Measurements from ENCODE around the gene JMJD6. TPM values are rescaled to one million over a fixed set of nuclear protein-coding genes. Genes with fewer than 3 reads are reported as not detected.

JMJD6 gene
- total RNA-seq, 1 donor from 2014 or later, result 32.7 TPM

GRCh38 chr17:76695059-76695831 is 31.2 kb downstream of the JMJD6 start:
- Mint-ChIP-seq H3K4me1 (peaks cover 21% of the 10 kb centered on the region), H3K4me3 (no peak overlapping the region), H3K9me3 (no peaks in the 10 kb centered on the region), H3K27ac (no peak overlapping the region), H3K27me3 (no peaks in the 10 kb centered on the region), H3K36me3 (ENCODE audit: low read depth) (no peaks in the 10 kb centered on the region)
- ChIA-PET CTCF (no interaction called here), POLR2A (interaction anchor here (0.6 to 1.7 kb wide), 3 partner anchors 31 to 124 kb away, joined by 5 to 9 read pairs (median 6); partner anchors contain the start of genes JMJD6 and METTL23)
- intact Hi-C loops (cut with micrococcal nuclease), result no loop called here
- DNase-seq (no peak), ATAC-seq (ENCODE audit: low read depth) (no peak)
- TF ChIP-seq CTCF (IDR thresholded peaks at IDR 0.05), result no peak

DNA sequence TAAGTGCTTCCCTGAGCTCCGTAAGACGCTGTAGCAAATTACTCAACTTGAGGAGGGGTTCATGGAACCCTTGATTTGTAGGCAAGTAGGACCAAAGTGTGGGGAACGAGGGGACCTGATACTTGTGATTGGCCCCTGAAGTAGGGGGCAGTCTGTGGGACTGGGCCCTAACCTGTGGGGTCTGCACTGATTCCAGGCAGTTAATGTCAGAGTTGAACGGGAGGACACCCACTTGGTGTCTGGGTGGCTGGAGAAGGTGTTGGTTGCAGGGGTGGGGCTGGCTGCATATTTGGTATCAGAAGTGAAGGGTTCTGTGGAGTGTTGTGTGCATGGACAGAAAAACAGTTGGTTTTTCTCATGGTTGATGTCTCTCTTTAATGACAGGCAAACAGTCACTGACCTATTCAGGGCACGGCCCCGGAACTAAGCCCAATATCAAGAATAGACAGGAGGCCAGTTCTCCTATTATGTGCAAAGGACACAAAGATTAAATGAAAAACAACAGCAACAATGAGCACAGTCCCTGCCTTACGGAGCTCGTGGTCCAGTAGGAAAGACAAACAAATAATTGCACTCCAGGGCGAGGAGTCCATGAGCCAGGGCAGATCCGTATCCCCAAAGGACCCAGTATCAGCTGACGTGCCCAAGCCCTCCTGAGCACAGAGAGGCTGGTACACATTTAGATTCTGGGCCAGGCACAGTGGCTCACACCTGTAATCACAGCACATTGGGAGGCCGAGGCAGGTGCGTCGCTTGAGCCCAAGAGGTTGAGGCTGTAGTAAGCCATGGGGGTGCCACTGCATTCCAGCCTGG is 34.8 kb downstream of the JMJD6 start:
- no peak for TF ChIP-seq CTCF (IDR thresholded peaks at IDR 0.05)
- Mint-ChIP-seq H3K36me3 (ENCODE audit: low read depth) (no peaks in the 10 kb centered on the region), H3K27me3 (no peaks in the 10 kb centered on the region), H3K4me3 (no peak overlapping the region), H3K4me1 (peaks cover 8% of the 10 kb centered on the region), H3K27ac (no peak overlapping the region), H3K9me3 (no peaks in the 10 kb centered on the region)
- DNase-seq (no peak), ATAC-seq (ENCODE audit: low read depth) (no peak)
- ChIA-PET POLR2A (interaction anchor here (1.1 kb wide), 1 partner anchor 20 kb away, joined by 6 read pairs; no protein-coding TSS in a partner anchor), CTCF (no interaction called here)
- intact Hi-C loops (cut with micrococcal nuclease), result no loop called here

DNA sequence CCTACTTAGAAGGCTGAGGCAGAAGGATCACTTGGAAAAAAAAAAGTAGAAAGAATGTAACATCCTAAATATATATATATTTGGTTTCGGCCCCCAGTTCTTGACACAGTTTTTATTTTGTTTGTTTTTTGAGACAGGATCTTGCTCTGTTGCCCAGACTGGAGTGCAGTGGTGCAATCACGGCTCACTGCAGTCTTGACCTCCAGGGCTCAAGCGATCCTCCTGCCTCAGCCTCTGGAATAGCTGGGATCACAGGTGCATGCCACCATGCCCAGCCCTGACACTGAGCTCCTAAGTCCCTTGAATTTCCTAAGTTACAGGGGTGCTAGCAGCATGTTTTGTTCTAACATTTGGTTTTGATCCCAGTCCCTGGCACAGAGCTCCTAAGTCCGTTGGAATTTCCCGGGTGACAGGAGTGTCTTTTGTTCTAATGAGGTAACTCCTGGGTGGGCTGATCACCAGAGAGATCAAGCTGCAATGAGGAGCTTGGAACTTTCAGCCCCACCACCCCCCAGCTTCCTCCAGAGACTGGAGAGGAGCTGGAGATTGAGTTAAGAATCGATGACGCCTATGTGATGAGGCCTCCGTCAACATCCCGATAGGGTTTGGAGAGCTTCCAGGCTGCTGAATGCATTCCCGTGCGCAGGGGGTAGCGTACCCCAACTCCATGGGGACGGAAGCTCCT is 35.7 kb downstream of the JMJD6 start:
- ChIA-PET POLR2A (interaction anchor here (1.1 kb wide), 1 partner anchor 19 kb away, joined by 6 read pairs; no protein-coding TSS in a partner anchor), CTCF (interaction anchor here (0.7 kb wide), 1 partner anchor 9 kb away, joined by 3 read pairs; no protein-coding TSS in a partner anchor)
- TF ChIP-seq CTCF (IDR thresholded peaks at IDR 0.05), result no peak
- Mint-ChIP-seq H3K27me3 (no peaks in the 10 kb centered on the region), H3K36me3 (ENCODE audit: low read depth) (no peaks in the 10 kb centered on the region), H3K9me3 (no peaks in the 10 kb centered on the region), H3K4me3 (no peak overlapping the region), H3K4me1 (peaks cover 4% of the 10 kb centered on the region), H3K27ac (no peak overlapping the region)
- DNase-seq (no peak), ATAC-seq (ENCODE audit: low read depth) (no peak)
- intact Hi-C loops (cut with micrococcal nuclease), result no loop called here

DNA sequence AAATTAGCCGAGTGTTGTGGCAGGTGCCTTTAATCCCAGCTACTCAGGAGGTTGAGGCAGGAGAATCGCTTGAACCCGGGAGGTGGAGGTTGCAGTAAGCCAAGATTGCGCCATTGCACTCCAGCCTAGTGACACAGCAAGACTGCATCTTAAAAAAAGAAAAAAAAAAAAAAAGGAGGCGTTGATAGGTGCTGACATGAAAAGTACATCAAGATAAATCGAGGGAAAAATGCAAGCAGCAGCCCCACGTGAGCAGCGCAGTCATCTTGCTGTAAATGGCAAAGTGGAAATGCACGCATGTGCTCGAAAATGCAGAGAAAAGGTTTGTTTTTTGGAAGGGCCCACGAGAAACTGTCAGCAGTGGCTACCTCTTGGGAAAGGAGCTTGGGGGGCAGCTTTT is 36.5 kb downstream of the JMJD6 start:
- TF ChIP-seq CTCF (IDR thresholded peaks at IDR 0.05), result no peak
- DNase-seq (no peak), ATAC-seq (ENCODE audit: low read depth) (no peak)
- H3K27me3 Mint-ChIP-seq, result no peaks in the 10 kb centered on the region
- no peaks in the 10 kb centered on the region for H3K4me1 Mint-ChIP-seq
- POLR2A ChIA-PET, result no interaction called here
- intact Hi-C loops (cut with micrococcal nuclease), result no loop called here
- H3K27ac Mint-ChIP-seq, result no peak overlapping the region
- H3K36me3 Mint-ChIP-seq (ENCODE audit: low read depth), result no peaks in the 10 kb centered on the region
- CTCF ChIA-PET, result no interaction called here
- H3K4me3 Mint-ChIP-seq, result no peak overlapping the region
- H3K9me3 Mint-ChIP-seq, result no peaks in the 10 kb centered on the region
